Adrenal gland (tissue), 12 donors: Measurements from ENCODE around the gene UBAP1. TPM values are rescaled to one million over a fixed set of nuclear protein-coding genes. Genes with fewer than 3 reads are reported as not detected.
A peak's percentile ranks its signal among the peaks of the same experiment; 100 is the strongest.

Experiments
- DNase-seq, 7 donors: peaks; one replicate each; pipeline ENCODE4 v3.0.0-alpha.2; 2019 to 2020
- H3K27ac ChIP-seq, 5 donors: fragments of 200-600 bp; sonication (generic) in 4 of 5; 1 replicate in 3 of 5; 2 replicates in 2 of 5; pipeline versions ENCODE4 v1.5.1 to v1.8.0; 2016 to 2020; ENCODE audit warnings: mild to moderate bottlenecking in 1 of 5
- H3K27me3 ChIP-seq: fragments of 200-600 bp; 2 replicates; pipeline ENCODE4 v1.8.0; 2021
- H3K36me3 ChIP-seq, 2 donors: fragments of 200-600 bp; replicated peaks in 1 of 2; 1 replicate in 1 of 2; 2 replicates in 1 of 2; pipeline versions ENCODE4 v1.5.1 to v1.8.0; 2018 to 2022
- H3K4me1 ChIP-seq, 2 donors: fragments of 200-600 bp; replicated peaks in 1 of 2; 1 replicate in 1 of 2; 2 replicates in 1 of 2; pipeline versions ENCODE4 v1.5.1 to v1.8.0; 2018 to 2021
- H3K4me3 ChIP-seq, 4 donors: fragments of 200-600 bp; sonication (generic) in 3 of 4; one replicate each; pipeline ENCODE4 v1.5.1; 2016 to 2018
- H3K9me3 ChIP-seq, 3 donors: fragments of 200-600 bp; sonication (generic) in 1 of 3; replicated peaks in 1 of 3; 1 replicate in 2 of 3; 2 replicates in 1 of 3; pipeline versions ENCODE4 v1.5.1 to v1.8.0; 2016 to 2021
- CTCF ChIP-seq, 6 experiments: fragments of 450-650 bp in 4 of 6; fragments of 200-600 bp in 2 of 6; sonication (generic) in 1 of 6; IDR thresholded peaks; 1 replicate in 5 of 6; 2 replicates in 1 of 6; pipeline versions ENCODE4 v1.5.1 to v1.8.0; 2016 to 2021; ENCODE audit warnings: antibody characterized with exemption in 6 of 6, mild to moderate bottlenecking in 2 of 6, moderate library complexity in 1 of 6
- POLR2A ChIP-seq, 2 donors: fragments of 450-650 bp; IDR thresholded peaks; one replicate each; pipeline ENCODE4 v1.6.1; 2017; ENCODE audit warnings: antibody characterized with exemption in 2 of 2, mild to moderate bottlenecking in 2 of 2, moderate library complexity in 1 of 2
- WGBS, 4 donors: extraction: QIAGEN DNeasy Blood & Tissue Kit in 2 of 4; methylation state at CpG; one replicate each; pipeline versions ENCODE4 v1.1.5 to v1.1.7; 2013 to 2017; 5-methylcytosine and 5-hydroxymethylcytosine counted together
- intact Hi-C, 2 donors: fragments of 100-400 bp; cut with DNase I; formaldehyde crosslinking; loops; one replicate each; pipeline versions ENCODE4 v1.14.1 to v1.15.0; 2022 to 2023
- polyA plus RNA-seq, 3 donors: library from polyadenylated mRNA; stranded (reverse); fragments of 200-250 nt in 2 of 3; fragments of 350-450 nt in 1 of 3; fragmentation: Illumina TruSeq in 1 of 3; extraction: RNeasy Lipid Tissue Mini Kit (QIAGEN cat#74804) in 1 of 3; gene quantifications; one replicate each; pipeline ENCODE4 v1.2.3, GENCODE V29; 2013 to 2014
- total RNA-seq, 9 donors: library from RNA; depleted of rRNA in 4 of 9; stranded (reverse); fragments of >200 nt in 4 of 9; fragments of 120-200 nt in 1 of 9; fragmentation: NEBNext Ultra II Directional in 1 of 9; extraction: Animal tissue kit (Norgen Biotek cat#: 25700) in 1 of 9; gene quantifications; one replicate each; pipeline versions ENCODE4 v1.1.0 to v1.2.4, GENCODE V29; 2013 to 2023
- donor health status: healthy with polysubstance abuse.
- donor health status: Bipolar disorder and iron deficiency.
- donor health status: DM: yes; HTN: yes; CAD: no.
- donor health status: DM: no; HTN: no; CAD: no.
- donor health status: DM: no; HTN: no; CAD: no.
- donor health status: DM: yes; HTN: yes; CAD: no.

The UBAP1 gene
- total and polyA plus RNA-seq, 12 donors = 34.8 to 146 (median 77.4) TPM

- intact Hi-C loops = loop anchor here in 1 of 2 donors (10.0 kb wide), 1 partner anchor 130 kb away; the partner anchor contains the start of gene DCAF12
- DNase-seq = peak in 6 of 7 donors; percentile 37 to 74 (median 56)
- peak overlapping the region in 4 of 5 donors; percentile 67 to 86 (median 76) for H3K27ac ChIP-seq
- H3K4me3 ChIP-seq = no peak overlapping the region
- H3K36me3 ChIP-seq = peaks cover 0 to 20% of the 10 kb centered on the region in 2 donors
- H3K27me3 ChIP-seq = no peaks in the 10 kb centered on the region
- peaks cover 23 to 38% of the 10 kb centered on the region in 2 donors for H3K4me1 ChIP-seq
- no peaks in the 10 kb centered on the region for H3K9me3 ChIP-seq
- WGBS, 4 donors = 55 to 61% (median 57%) methylated on average over 10 of the region's 10 CpGs
- peak in 3 of 6 experiments; percentile 3 to 20 (median 13) for TF ChIP-seq CTCF (IDR thresholded peaks at IDR 0.05)
- TF ChIP-seq POLR2A (IDR thresholded peaks at IDR 0.05) = peak in 1 of 2 donors; percentile 29
Measured at GRCh38 chr9:34254966-34255825, 76.4 kb downstream of the UBAP1 start.

- H3K9me3 ChIP-seq = no peaks in the 10 kb centered on the region
- intact Hi-C loops = loop anchor here in 1 of 2 donors (10.0 kb wide), 1 partner anchor 131 kb away; the partner anchor contains the start of gene DCAF12
- H3K27me3 ChIP-seq = no peaks in the 10 kb centered on the region
- H3K36me3 ChIP-seq = peaks cover 0 to 11% of the 10 kb centered on the region in 2 donors
- no peak overlapping the region for H3K27ac ChIP-seq
- H3K4me1 ChIP-seq = peaks cover 23 to 38% of the 10 kb centered on the region in 2 donors
- TF ChIP-seq CTCF (IDR thresholded peaks at IDR 0.05) = peak in 2 of 6 experiments; percentile 14 to 21
- no peak for TF ChIP-seq POLR2A (IDR thresholded peaks at IDR 0.05)
- peak in 1 of 7 donors; percentile 68 for DNase-seq
- H3K4me3 ChIP-seq = no peak overlapping the region
- WGBS, 4 donors = 75 to 100% (median 94%) methylated on average over 2 to 6 of the region's 6 CpGs
Measured at GRCh38 chr9:34256104-34256503, 77.3 kb downstream of the UBAP1 start.

- peaks cover 0 to 1% of the 10 kb centered on the region in 2 donors for H3K36me3 ChIP-seq
- TF ChIP-seq POLR2A (IDR thresholded peaks at IDR 0.05) (no peak), CTCF (IDR thresholded peaks at IDR 0.05) (no peak)
- no peak overlapping the region for H3K4me3 ChIP-seq
- H3K9me3 ChIP-seq = no peaks in the 10 kb centered on the region
- intact Hi-C loops = loop anchor here in 1 of 2 donors (10.0 kb wide), 1 partner anchor 132 kb away; the partner anchor contains the start of gene DCAF12
- no peak for DNase-seq
- 89 to 93% (median 91%) methylated on average over 10 to 11 of the region's 11 CpGs for WGBS, 4 donors
- H3K4me1 ChIP-seq = peaks cover 23 to 34% of the 10 kb centered on the region in 2 donors
- no peak overlapping the region for H3K27ac ChIP-seq
- H3K27me3 ChIP-seq = no peaks in the 10 kb centered on the region
Measured at GRCh38 chr9:34256987-34257585, 78.2 kb downstream of the UBAP1 start.

- H3K4me1 ChIP-seq = peaks cover 12% of the 10 kb centered on the region in 2 donors
- no peak for DNase-seq
- 82 to 91% (median 90%) methylated on average over 8 to 10 of the region's 10 CpGs for WGBS, 4 donors
Measured at GRCh38 chr9:34259315-34259714, 80.5 kb downstream of the UBAP1 start.

More at GRCh38 chr9:34259315-34259714, 80.5 kb downstream of the UBAP1 start:
- Histone ChIP-seq H3K27me3 (no peaks in the 10 kb centered on the region), H3K27ac (no peak overlapping the region), H3K36me3 (no peaks in the 10 kb centered on the region), H3K4me3 (no peak overlapping the region), H3K9me3 (no peaks in the 10 kb centered on the region)
- intact Hi-C loops = loop anchor here in 1 of 2 donors (10.0 kb wide), 1 partner anchor 135 kb away; the partner anchor contains the start of gene DCAF12
- no peak for TF ChIP-seq CTCF (IDR thresholded peaks at IDR 0.05)
- no peak for TF ChIP-seq POLR2A (IDR thresholded peaks at IDR 0.05)
